Measurements from ENCODE around the gene SIM2.

The SIM2 gene

DNA sequence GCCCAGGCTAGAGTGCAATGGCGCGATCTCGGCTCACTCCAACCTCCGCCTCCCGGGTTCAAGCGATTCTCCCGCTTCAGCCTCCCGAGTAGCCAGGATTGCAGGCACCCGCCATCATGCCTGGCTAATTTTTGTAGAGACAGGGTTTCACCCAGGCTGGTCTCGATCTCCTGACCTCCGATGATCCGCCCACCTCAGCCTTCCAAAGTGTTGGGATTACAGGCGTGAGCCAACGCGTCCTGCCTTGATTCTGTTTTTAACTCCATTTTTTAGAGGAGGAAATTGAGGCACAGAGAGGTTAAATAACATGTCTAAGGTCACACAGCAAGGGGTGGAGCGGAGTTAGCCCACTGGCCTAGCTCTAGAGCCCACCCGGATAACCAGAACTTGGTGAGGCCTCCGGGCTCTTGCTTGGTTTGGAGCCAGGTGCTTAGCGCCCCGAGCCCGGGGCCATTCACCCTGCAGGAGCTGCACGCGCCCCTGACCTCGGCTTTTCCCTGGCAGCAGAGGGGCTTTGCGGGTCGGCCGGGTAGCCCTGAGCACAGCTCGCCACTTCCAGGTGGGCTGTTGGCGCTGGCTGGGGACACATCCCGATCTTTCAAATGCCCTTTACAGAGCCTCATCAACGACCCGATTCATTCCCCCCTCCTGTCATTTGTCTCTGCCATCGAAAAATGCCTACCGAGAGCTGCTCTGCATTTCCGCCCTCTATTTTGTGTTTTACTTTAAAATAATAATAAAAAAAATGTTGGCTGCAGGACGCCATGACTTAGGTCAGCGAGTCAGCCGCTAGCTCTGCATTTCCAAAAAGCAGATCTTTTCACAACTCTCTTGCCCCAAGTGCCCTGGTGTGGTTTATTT is 11.2 kb downstream of the SIM2 start:
- TF ChIP-seq, protein P1, sequence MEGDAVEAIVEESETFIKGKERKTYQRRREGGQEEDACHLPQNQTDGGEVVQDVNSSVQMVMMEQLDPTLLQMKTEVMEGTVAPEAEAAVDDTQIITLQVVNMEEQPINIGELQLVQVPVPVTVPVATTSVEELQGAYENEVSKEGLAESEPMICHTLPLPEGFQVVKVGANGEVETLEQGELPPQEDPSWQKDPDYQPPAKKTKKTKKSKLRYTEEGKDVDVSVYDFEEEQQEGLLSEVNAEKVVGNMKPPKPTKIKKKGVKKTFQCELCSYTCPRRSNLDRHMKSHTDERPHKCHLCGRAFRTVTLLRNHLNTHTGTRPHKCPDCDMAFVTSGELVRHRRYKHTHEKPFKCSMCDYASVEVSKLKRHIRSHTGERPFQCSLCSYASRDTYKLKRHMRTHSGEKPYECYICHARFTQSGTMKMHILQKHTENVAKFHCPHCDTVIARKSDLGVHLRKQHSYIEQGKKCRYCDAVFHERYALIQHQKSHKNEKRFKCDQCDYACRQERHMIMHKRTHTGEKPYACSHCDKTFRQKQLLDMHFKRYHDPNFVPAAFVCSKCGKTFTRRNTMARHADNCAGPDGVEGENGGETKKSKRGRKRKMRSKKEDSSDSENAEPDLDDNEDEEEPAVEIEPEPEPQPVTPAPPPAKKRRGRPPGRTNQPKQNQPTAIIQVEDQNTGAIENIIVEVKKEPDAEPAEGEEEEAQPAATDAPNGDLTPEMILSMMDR (IDR thresholded peaks at IDR 0.05; ENCODE audit: extremely low read depth, missing control alignments), result no peak
- no peak for DNase-seq (ENCODE audit: low spot score)

DNA sequence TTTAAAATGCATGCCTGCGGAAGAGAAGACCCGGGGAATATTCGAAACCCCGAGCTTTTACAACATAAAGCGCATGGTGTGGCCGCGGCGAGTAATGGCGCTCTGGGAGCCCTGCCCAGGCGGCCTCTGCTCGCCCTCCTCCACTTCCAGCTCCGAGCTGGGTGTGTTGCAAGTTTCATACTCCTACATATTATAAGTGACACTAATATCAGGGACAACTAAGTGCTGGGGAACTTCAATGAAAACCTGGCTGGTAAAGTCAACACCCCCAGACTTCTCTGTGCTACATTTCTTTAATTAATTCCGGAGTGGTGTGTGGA is 11.8 kb downstream of the SIM2 start:
- no peak for DNase-seq (ENCODE audit: low spot score)
- TF ChIP-seq, protein P1 (IDR thresholded peaks at IDR 0.05; ENCODE audit: extremely low read depth, missing control alignments), result no peak

DNA sequence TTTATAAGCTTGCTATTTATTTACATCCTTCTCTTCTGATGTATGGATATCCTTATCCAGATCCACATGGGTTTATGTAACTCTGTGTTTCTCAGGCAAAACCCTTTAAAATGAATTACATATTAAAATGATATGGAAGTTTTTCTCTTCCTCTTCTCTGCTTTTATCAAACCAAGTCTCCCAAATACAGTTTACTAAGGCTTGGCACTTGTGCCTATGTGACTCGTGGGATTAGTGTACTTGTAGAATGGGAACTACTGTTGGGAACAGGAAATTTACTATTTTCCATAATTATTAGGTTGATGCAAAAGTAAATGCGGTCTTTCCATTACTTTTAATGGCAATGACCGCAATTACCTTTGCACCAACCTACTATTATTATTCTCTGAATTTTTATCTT is 14.8 kb downstream of the SIM2 start:
- no peak for DNase-seq (ENCODE audit: low spot score)
- TF ChIP-seq, protein P1 (IDR thresholded peaks at IDR 0.05; ENCODE audit: extremely low read depth, missing control alignments), result no peak

DNA sequence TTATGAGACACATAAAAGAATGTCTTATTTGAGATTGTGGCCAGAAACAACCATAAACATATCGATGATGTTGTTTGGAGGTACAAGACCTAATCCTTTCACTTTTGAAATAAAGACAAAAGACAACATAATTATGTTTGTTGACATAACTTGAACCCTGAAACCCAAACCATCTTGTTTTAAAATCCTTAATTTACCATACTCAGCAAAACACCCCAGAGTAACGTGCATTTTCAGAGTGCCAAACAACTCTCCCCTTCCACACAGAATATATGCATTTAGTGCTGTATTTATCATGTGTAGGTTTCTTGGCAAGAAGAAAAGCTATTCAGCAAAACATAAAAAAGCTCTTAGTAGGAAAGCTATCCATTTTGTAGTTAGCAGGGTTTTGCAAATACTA is 17.5 kb downstream of the SIM2 start:
- DNase-seq (ENCODE audit: low spot score), result no peak

DNA sequence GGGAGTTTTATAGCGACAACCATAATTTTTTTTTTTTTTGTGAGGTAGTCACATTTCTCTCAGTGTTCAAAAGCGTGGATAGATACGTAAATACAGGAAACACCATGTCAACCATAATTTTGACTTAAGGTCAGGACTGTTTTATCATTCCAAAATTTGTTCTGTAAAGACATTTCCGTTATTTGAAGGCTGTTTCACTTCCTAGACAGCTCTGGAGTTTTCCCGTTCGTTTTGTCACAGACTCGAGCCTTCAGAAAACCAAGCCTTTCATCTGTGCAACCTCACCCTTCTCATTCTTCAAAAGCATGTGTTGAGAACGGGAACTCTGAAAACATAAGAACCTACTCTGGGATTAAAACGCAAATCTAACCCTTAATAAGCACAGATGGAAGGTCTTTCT is 17.9 kb downstream of the SIM2 start:
- TF ChIP-seq, protein P1 (IDR thresholded peaks at IDR 0.05; ENCODE audit: extremely low read depth, missing control alignments), result no peak
- no peak for DNase-seq (ENCODE audit: low spot score)

More for the DNA sequence above, 17.5 kb downstream of the SIM2 start:
- TF ChIP-seq, protein P1 (IDR thresholded peaks at IDR 0.05; ENCODE audit: extremely low read depth, missing control alignments), result no peak

DNA sequence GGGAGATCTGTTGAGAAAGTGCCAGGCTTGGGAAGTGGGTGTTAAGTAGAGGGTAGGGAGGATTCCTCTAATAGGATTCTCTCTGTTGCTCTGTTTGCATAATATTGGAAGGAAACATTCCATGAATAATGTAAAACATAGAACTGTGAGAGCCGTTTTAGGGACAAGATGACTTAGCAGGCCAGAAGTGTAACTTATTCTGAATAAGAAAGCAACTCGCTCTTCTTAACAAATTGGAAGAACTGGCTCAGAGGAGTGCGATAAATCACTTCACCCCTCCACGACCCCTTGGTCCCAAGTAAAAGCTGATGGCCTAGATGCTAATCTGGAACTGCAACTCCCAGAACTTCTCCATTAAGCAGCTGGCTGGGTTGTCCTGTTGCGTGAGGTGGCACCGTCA is 19.1 kb downstream of the SIM2 start:
- DNase-seq (ENCODE audit: low spot score), result no peak
- TF ChIP-seq, protein P1 (IDR thresholded peaks at IDR 0.05; ENCODE audit: extremely low read depth, missing control alignments), result no peak

DNA sequence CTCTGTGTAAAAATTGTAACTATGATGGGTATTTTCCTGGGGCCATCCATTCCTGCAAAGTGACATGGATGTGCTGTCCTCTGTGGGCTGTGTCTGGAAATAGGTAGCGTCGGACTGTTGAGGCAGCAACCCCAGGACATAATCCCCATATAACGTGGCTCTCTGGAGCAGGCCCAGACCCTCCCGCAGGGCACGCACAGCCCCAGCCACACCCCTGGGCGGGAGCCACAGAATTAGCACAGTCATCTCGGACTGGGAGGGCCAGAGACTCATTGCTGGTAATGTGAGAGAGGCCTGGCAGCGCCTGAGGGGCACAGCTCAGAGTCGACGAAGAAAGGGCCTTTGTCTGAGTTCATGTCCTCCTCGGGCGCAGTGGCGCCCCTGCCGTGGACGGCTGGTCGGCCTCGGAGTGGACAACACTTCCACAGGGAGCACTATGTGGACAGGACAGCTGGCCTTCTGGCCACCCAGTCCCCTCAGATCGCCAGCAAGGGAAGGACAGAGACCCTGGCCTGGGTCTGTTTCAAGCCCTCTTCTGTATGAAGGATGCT is 20.1 kb downstream of the SIM2 start:
- TF ChIP-seq, protein P1 (IDR thresholded peaks at IDR 0.05; ENCODE audit: extremely low read depth, missing control alignments), result no peak
- DNase-seq (ENCODE audit: low spot score), result no peak

All from GM20000 (cell line).